Measurements from ENCODE around the gene SPIN3. TPM values are rescaled to one million over a fixed set of nuclear protein-coding genes. Genes with fewer than 3 reads are reported as not detected.
"Not testable (repeated sequence)": the region's sequence is repeated elsewhere in the genome, so short reads cannot be mapped to it uniquely, and the experiment has no call there.

SPIN3 gene
- total and polyA plus RNA-seq, 10 of the 15 experiments (the other 5 are each of a cell fraction or from before 2014, with no cell fraction given) = 2.1 to 12.3 (median 9.5) TPM

GRCh38 chrX:56963377-56963776 is 32.0 kb downstream of the SPIN3 start (continued):
- TF ChIP-seq IRF3 (IDR thresholded peaks at IDR 0.05) = no peak
- no peak for TF ChIP-seq DPF2 (IDR thresholded peaks at IDR 0.05)

- ATAC-seq (no peak), DNase-seq (ENCODE audit: low read depth, low spot score) (no peak), FAIRE-seq (no peak)
- no peaks in the 10 kb centered on the region for H3K36me3 ChIP-seq (ENCODE audit: control insufficient read depth in 2 of 2, insufficient read depth in 2 of 2, low read length in 1 of 2)
- no peaks in the 10 kb centered on the region for H3K9me3 ChIP-seq (replicated peaks; ENCODE audit: control insufficient read depth, insufficient read depth, low read length)
- no peak overlapping the region for H3K4me3 ChIP-seq
- no peaks in the 10 kb centered on the region for H3K27me3 ChIP-seq (replicated peaks in 1 of 2; ENCODE audit: control insufficient read depth in 2 of 2, insufficient read depth in 2 of 2, low read length in 1 of 2)
- H4K20me1 ChIP-seq (ENCODE audit: control insufficient read depth, insufficient read depth) = no peaks in the 10 kb centered on the region
- 0% methylated on average over 3 of the region's 3 CpGs for WGBS (ENCODE audit: insufficient coverage, insufficient replicate concordance, low lambda C conversion rate, missing lambda C conversion rate)
- no peak overlapping the region for H2AFZ ChIP-seq (ENCODE audit: control insufficient read depth, low read depth, low read length)
- no peak overlapping the region for H3K27ac ChIP-seq (ENCODE audit: control insufficient read depth, insufficient read depth)
- no peak for TF ChIP-seq PAX8 (IDR thresholded peaks at IDR 0.05)
- TF ChIP-seq USF1 (IDR thresholded peaks at IDR 0.05; ENCODE audit: borderline replicate concordance, extremely low read length, insufficient read depth, low read depth, low read length) = no peak
- no peak for TF ChIP-seq HDAC6 (IDR thresholded peaks at IDR 0.05; ENCODE audit: unreplicated experiment)
- no peaks in the 10 kb centered on the region for H3K4me1 ChIP-seq (ENCODE audit: control insufficient read depth, insufficient read depth, low read length)
- RAD21 ChIA-PET (ENCODE audit: unreplicated experiment) = no interaction called here
- SMC1A ChIA-PET (ENCODE audit: uncharacterized antibody, unreplicated experiment) = no interaction called here
- POLR2A ChIA-PET = interaction anchor here (0.6 kb wide), 1 partner anchor 343 kb away, joined by 4 read pairs; no protein-coding TSS in a partner anchor
- intact Hi-C loops (cut with micrococcal nuclease; ENCODE audit: unreplicated experiment) = no loop called here
- CTCF ChIA-PET = no interaction called here
- in situ Hi-C loops (cut with MboI) = no loop called here
- H3K9ac ChIP-seq (ENCODE audit: control insufficient read depth, insufficient read depth, low read length) = no peak overlapping the region
- no peaks in the 10 kb centered on the region for H3K79me2 ChIP-seq (ENCODE audit: control insufficient read depth, insufficient read depth, low read length)
- BruUV-seq (replicated peaks) = no TSS peak
- H3K4me2 ChIP-seq (ENCODE audit: control insufficient read depth, insufficient read depth) = no peak overlapping the region
Measured at GRCh38 chrX:56947699-56948098, 47.6 kb downstream of the SPIN3 start.

GRCh38 chrX:56946201-56946600 is 49.1 kb downstream of the SPIN3 start:
- DNase-seq (ENCODE audit: low read depth, low spot score); H3K4me1 ChIP-seq (ENCODE audit: control insufficient read depth, insufficient read depth, low read length); in situ Hi-C loops (cut with MboI); intact Hi-C loops (cut with micrococcal nuclease; ENCODE audit: unreplicated experiment); H3K4me3 ChIP-seq; H4K20me1 ChIP-seq (ENCODE audit: control insufficient read depth, insufficient read depth); FAIRE-seq; H3K79me2 ChIP-seq (ENCODE audit: control insufficient read depth, insufficient read depth, low read length); SMC1A ChIA-PET (ENCODE audit: uncharacterized antibody, unreplicated experiment); ATAC-seq; H3K27me3 ChIP-seq (replicated peaks in 1 of 2; ENCODE audit: control insufficient read depth in 2 of 2, insufficient read depth in 2 of 2, low read length in 1 of 2); H3K9ac ChIP-seq (ENCODE audit: control insufficient read depth, insufficient read depth, low read length); H3K36me3 ChIP-seq (ENCODE audit: control insufficient read depth in 2 of 2, insufficient read depth in 2 of 2, low read length in 1 of 2); H2AFZ ChIP-seq (ENCODE audit: control insufficient read depth, low read depth, low read length); CTCF ChIA-PET; BruUV-seq (replicated peaks); H3K9me3 ChIP-seq (replicated peaks; ENCODE audit: control insufficient read depth, insufficient read depth, low read length); RAD21 ChIA-PET (ENCODE audit: unreplicated experiment); H3K4me2 ChIP-seq (ENCODE audit: control insufficient read depth, insufficient read depth); H3K27ac ChIP-seq (ENCODE audit: control insufficient read depth, insufficient read depth); POLR2A ChIA-PET: not testable (repeated sequence)
- 47% methylated on average over 2 of the region's 2 CpGs for WGBS (ENCODE audit: insufficient coverage, insufficient replicate concordance, low lambda C conversion rate, missing lambda C conversion rate)

- H3K4me1 ChIP-seq (ENCODE audit: control insufficient read depth, insufficient read depth, low read length); H3K9ac ChIP-seq (ENCODE audit: control insufficient read depth, insufficient read depth, low read length); intact Hi-C loops (cut with micrococcal nuclease; ENCODE audit: unreplicated experiment); H3K4me2 ChIP-seq (ENCODE audit: control insufficient read depth, insufficient read depth); H3K4me3 ChIP-seq; H3K79me2 ChIP-seq (ENCODE audit: control insufficient read depth, insufficient read depth, low read length); H3K36me3 ChIP-seq (ENCODE audit: control insufficient read depth in 2 of 2, insufficient read depth in 2 of 2, low read length in 1 of 2); H2AFZ ChIP-seq (ENCODE audit: control insufficient read depth, low read depth, low read length); RAD21 ChIA-PET (ENCODE audit: unreplicated experiment); H3K27me3 ChIP-seq (replicated peaks in 1 of 2; ENCODE audit: control insufficient read depth in 2 of 2, insufficient read depth in 2 of 2, low read length in 1 of 2); ATAC-seq; H3K27ac ChIP-seq (ENCODE audit: control insufficient read depth, insufficient read depth); H3K9me3 ChIP-seq (replicated peaks; ENCODE audit: control insufficient read depth, insufficient read depth, low read length); DNase-seq (ENCODE audit: low read depth, low spot score); POLR2A ChIA-PET; FAIRE-seq; CTCF ChIA-PET; in situ Hi-C loops (cut with MboI); BruUV-seq (replicated peaks); H4K20me1 ChIP-seq (ENCODE audit: control insufficient read depth, insufficient read depth); SMC1A ChIA-PET (ENCODE audit: uncharacterized antibody, unreplicated experiment): not testable (repeated sequence)
- 51% methylated on average over 4 of the region's 4 CpGs for WGBS (ENCODE audit: insufficient coverage, insufficient replicate concordance, low lambda C conversion rate, missing lambda C conversion rate)
Measured at GRCh38 chrX:56945226-56945625, 50.1 kb downstream of the SPIN3 start.

All from GM12878 (cell line).